ENCODE measurements around the gene ZNF488. TPM values are rescaled to one million over a fixed set of nuclear protein-coding genes. Genes with fewer than 3 reads are reported as not detected.
A peak's percentile ranks its signal among the peaks of the same experiment; 100 is the strongest.

The ZNF488 gene
- total and polyA plus RNA-seq, 8 donors: 0.09 to 0.16 TPM; not detected in 6

DNA sequence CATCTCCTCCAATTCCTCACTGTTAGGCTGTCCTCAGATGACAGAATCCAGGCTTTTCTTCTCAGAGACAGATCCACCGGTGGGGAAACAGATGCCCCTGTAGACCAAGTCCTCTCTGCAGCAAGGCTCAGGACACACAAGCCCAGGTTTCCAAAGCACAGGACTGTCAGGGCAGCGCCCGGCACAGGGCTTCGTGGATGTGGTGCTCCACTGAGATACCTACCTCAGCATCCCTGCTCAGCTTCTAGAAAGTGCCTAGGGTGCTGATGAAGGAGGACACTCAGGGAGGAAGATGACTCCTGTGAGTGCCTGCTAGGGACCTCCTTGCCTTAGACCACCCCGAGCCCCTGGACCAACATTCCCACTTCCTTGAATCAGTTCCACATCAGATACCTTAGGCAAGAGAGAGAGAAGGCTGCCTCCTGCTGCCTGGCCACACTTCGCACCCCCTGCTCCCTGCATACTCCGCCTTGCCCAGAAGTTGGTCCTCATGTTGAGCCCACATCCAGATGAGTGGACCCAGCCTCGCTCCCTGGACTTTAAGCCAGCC is 44.8 kb downstream of the ZNF488 start:
- peak in 1 of 6 donors; percentile 15 for DNase-seq
- intact Hi-C loops (cut with DNase I): loop anchor here in 1 of 3 donors (5.0 kb wide), 1 partner anchor 312 kb away; no protein-coding TSS in a partner anchor
- ATAC-seq: no peak
- H3K9me3 ChIP-seq: no peaks in the 10 kb centered on the region
- no peaks in the 10 kb centered on the region for H3K4me1 ChIP-seq
- H3K27ac ChIP-seq: no peak overlapping the region
- no peaks in the 10 kb centered on the region for H3K27me3 ChIP-seq
- WGBS, 2 donors: 63 to 77% methylated on average over 8 of the region's 8 CpGs
- no peak overlapping the region for H3K4me3 ChIP-seq
- no peak for FAIRE-seq
- TF ChIP-seq CTCF (IDR thresholded peaks at IDR 0.05): no peak
- H3K36me3 ChIP-seq: no peaks in the 10 kb centered on the region

DNA sequence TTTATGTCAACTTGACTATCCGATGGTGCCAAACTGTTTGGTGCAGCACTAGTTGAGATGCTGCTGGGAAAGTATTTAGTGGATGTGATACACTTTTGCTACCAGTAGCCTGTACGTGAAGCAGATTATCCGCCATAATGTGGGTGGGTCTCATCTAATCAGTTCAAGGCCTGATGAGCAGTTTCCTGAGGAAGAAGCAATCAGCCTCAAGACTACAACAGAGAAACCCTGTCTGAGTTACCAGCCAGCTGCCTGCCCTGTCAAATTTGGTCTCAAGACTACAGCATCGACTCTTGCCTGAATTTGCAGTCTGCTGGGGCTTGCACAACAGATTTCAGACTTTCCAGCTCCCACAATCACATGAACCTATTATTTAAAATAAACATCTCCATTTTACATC is 46.8 kb downstream of the ZNF488 start:
- no peaks in the 10 kb centered on the region for H3K9me3 ChIP-seq
- no peak for FAIRE-seq
- no peaks in the 10 kb centered on the region for H3K36me3 ChIP-seq
- 69 to 74% methylated on average over 4 of the region's 4 CpGs for WGBS, 2 donors
- H3K27ac ChIP-seq: no peak overlapping the region
- no peak for DNase-seq
- H3K27me3 ChIP-seq: no peaks in the 10 kb centered on the region
- no peak for TF ChIP-seq CTCF (IDR thresholded peaks at IDR 0.05)
- no peaks in the 10 kb centered on the region for H3K4me1 ChIP-seq
- intact Hi-C loops (cut with DNase I): loop anchor here in 1 of 3 donors (5.0 kb wide), 1 partner anchor 310 kb away; no protein-coding TSS in a partner anchor
- ATAC-seq: no peak
- H3K4me3 ChIP-seq: no peak overlapping the region

GRCh38 chr10:47336387-47337134 is 47.5 kb downstream of the ZNF488 start:
- Histone ChIP-seq H3K4me3 (no peak overlapping the region), H3K4me1 (no peaks in the 10 kb centered on the region), H3K9me3 (no peaks in the 10 kb centered on the region), H3K36me3 (no peaks in the 10 kb centered on the region), H3K27me3 (no peaks in the 10 kb centered on the region), H3K27ac (no peak overlapping the region)
- intact Hi-C loops (cut with DNase I): loop anchor here in 1 of 3 donors (5.0 kb wide), 1 partner anchor 309 kb away; no protein-coding TSS in a partner anchor
- FAIRE-seq (no peak), ATAC-seq (no peak), DNase-seq (no peak)
- WGBS, 2 donors: 79% methylated on average over 15 of the region's 15 CpGs
- no peak for TF ChIP-seq CTCF (IDR thresholded peaks at IDR 0.05)

DNA sequence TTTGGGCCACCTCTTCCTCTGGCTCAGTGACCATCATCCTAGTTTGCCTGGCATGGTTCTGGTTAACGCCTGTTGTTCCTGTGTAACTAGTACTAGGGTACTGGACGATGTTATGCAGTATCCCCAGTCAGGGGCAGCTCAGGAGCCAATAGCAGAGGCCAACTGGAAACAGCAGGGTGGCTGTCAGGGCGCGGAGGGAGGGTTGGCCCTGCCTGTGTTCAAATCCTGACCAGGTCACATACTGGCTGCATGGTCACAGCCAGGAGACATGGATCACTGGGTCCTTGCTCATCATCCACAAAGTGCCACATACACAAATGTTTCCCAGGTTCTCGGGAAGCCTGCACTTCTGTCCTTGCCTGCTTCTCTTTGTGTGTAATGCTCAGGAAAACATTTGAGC is 48.2 kb downstream of the ZNF488 start:
- Histone ChIP-seq H3K27me3 (no peaks in the 10 kb centered on the region), H3K27ac (no peak overlapping the region), H3K36me3 (no peaks in the 10 kb centered on the region), H3K4me1 (no peaks in the 10 kb centered on the region), H3K4me3 (no peak overlapping the region), H3K9me3 (no peaks in the 10 kb centered on the region)
- FAIRE-seq: no peak
- WGBS, 2 donors: 78 to 83% methylated on average over 5 of the region's 5 CpGs
- no peak for ATAC-seq
- TF ChIP-seq CTCF (IDR thresholded peaks at IDR 0.05): no peak
- intact Hi-C loops (cut with DNase I): loop anchor here in 1 of 3 donors (5.0 kb wide), 1 partner anchor 309 kb away; no protein-coding TSS in a partner anchor
- DNase-seq: no peak
